ENCODE data around the gene SPATA2. TPM values are rescaled to one million over a fixed set of nuclear protein-coding genes. Genes with fewer than 3 reads are reported as not detected.

The SPATA2 gene
- total and polyA plus RNA-seq, 2 of the 13 experiments (the other 11 are each of a cell fraction or from before 2014, with no cell fraction given), result 3.2 to 8.7 TPM

GRCh38 chr20:49945701-49946477, 30.6 kb upstream of the SPATA2 start (continued):
- TF ChIP-seq REST (IDR thresholded peaks at IDR 0.05; ENCODE audit: borderline replicate concordance in 1 of 2, low read depth in 1 of 2, low read length in 2 of 2) (0 out of 4 replicates have a peak, but pooled peaks of 1 of the 2 experiments have one; percentile 30), ZNF580 (CRISPR knock-in tag; IDR thresholded peaks at IDR 0.05; ENCODE audit: borderline replicate concordance, low read depth) (peak; percentile 85; the same call in 1 of the 2 replicates), HNRNPH1 (optimal IDR thresholded peaks at IDR 0.05; ENCODE audit: low read depth, low read length) (no peak), ZNF17 (CRISPR knock-in tag; IDR thresholded peaks at IDR 0.05) (no peak), RARA (CRISPR knock-in tag; IDR thresholded peaks at IDR 0.05) (peak; percentile 85), HMG20B (CRISPR knock-in tag; conservative IDR thresholded peaks at IDR 0.05) (peak; percentile 44; the same call in 1 of the 2 replicates), FOXA1 (IDR thresholded peaks at IDR 0.05) (no peak), FOXA1 (CRISPR knock-in tag; IDR thresholded peaks at IDR 0.05) (0 out of 2 replicates have a peak, but pooled peaks have one; percentile 3), SP1 (IDR thresholded peaks at IDR 0.05) (no peak), SP1 (CRISPR knock-in tag; IDR thresholded peaks at IDR 0.05) (no peak), NCOA5 (CRISPR knock-in tag; IDR thresholded peaks at IDR 0.05) (no peak), GPBP1L1 (CRISPR knock-in tag; IDR thresholded peaks at IDR 0.05) (no peak), ZNF710 (CRISPR knock-in tag; IDR thresholded peaks at IDR 0.05; ENCODE audit: borderline replicate concordance) (peak; percentile 93), ZFP1 (CRISPR knock-in tag; IDR thresholded peaks at IDR 0.05) (peak; percentile 24; the same call in 1 of the 2 replicates), ZNF24 (IDR thresholded peaks at IDR 0.05) (no peak), ZBTB7B (CRISPR knock-in tag; IDR thresholded peaks at IDR 0.05) (no peak; the same call in 1 of the 2 replicates), CCAR2 (optimal IDR thresholded peaks at IDR 0.05; ENCODE audit: low read depth, low read length) (no peak), STAT5B (CRISPR knock-in tag; IDR thresholded peaks at IDR 0.05) (0 out of 2 replicates have a peak, but pooled peaks have one; percentile 42), MTA3 (CRISPR knock-in tag; IDR thresholded peaks at IDR 0.05) (no peak), ATF7 (IDR thresholded peaks at IDR 0.05) (peak; percentile 9; the same call in 1 of the 2 replicates), ATF7 (CRISPR knock-in tag; IDR thresholded peaks at IDR 0.05) (no peak), ZNF616 (CRISPR knock-in tag; IDR thresholded peaks at IDR 0.05; ENCODE audit: low read depth) (no peak), SOX13 (IDR thresholded peaks at IDR 0.05) (no peak), SOX13 (CRISPR knock-in tag; conservative IDR thresholded peaks at IDR 0.05 in 1 of 2, IDR thresholded peaks at IDR 0.05 in 1 of 2) (peak in 1 of 2 experiments; percentile 75; a peak in 2 of 4 replicates)

Measured in HepG2 (cell line).